BLaER1 treated with 17β-estradiol and CSF1 and Interleukin-3, amounts not matched to agents 10 nM and 100 nM (cell line): Measurements from ENCODE around the gene MICAL3.

ENCODE experiments used
- H3K27ac ChIP-seq, 11 experiments: shearing (Covaris generic); formaldehyde crosslinking; 2 replicates each; pipeline ENCODE4 v1.8.1; 2022
- H3K27me3 ChIP-seq, 11 experiments: shearing (Covaris generic); formaldehyde crosslinking; 2 replicates each; pipeline ENCODE4 v1.8.1; 2022
- H3K36me3 ChIP-seq, 11 experiments: shearing (Covaris generic); formaldehyde crosslinking; 2 replicates each; pipeline ENCODE4 v1.8.1; 2022
- H3K4me1 ChIP-seq, 10 experiments: shearing (Covaris generic); formaldehyde crosslinking; 2 replicates each; pipeline ENCODE4 v1.8.1; 2022
- H3K4me2 ChIP-seq, 11 experiments: shearing (Covaris generic); formaldehyde crosslinking; 2 replicates each; pipeline ENCODE4 v1.8.1; 2022
- H3K4me3 ChIP-seq, 10 experiments: shearing (Covaris generic); formaldehyde crosslinking; 2 replicates each; pipeline ENCODE4 v1.8.1; 2022
- H3K9ac ChIP-seq, 11 experiments: shearing (Covaris generic); formaldehyde crosslinking; 2 replicates each; pipeline ENCODE4 v1.8.1; 2022
- H3K9me3 ChIP-seq, 11 experiments: shearing (Covaris generic); formaldehyde crosslinking; replicated peaks in 1 of 11; 2 replicates each; pipeline ENCODE4 v1.8.1; 2022
- H4K20me1 ChIP-seq, 11 experiments: shearing (Covaris generic); formaldehyde crosslinking; 2 replicates each; pipeline ENCODE4 v1.8.1; 2022
- Cebpa-rat ChIP-seq, 11 experiments: shearing (Covaris generic); IDR thresholded peaks; 2 replicates each; pipeline ENCODE4 v1.8.1; 2022

MICAL3 gene

DNA sequence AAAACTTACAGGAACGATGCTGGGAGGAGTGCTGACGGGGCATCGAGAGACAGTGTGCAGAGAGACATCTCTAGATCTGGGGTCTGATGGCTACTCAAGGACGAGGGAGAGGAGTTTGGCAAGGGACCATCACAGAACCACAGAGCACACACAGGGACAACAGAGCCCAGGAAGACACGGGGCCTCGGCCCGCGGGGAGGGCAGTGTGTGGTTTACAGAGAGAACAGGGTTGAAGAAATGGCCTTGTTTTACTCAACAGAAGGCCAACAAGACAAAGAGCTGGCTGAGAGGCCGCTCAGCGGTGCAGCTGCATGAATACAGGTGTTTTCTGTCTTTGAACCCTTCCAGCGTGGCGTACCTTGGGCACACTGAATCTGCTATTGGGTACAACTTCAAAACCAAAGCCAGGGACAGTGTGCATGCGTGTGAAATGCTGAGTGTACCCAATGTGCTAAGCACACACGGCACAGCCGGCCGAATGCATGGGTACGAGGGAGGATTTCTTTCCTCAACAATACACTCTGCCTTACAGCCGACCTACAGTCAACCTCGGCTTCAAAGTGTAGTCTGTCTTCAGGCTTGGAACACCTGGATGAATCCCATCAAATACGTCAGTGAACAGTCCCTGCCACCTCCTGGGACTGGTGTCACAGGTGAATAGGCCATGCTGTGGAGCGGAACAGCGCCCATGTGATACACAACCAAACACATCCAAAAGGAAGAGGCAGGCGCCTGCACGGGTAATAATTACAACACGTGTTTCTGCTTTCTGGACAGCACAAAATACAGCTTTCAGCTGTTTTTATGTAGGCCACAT lies 229.4 kb downstream of the MICAL3 start:
- no peaks in the 10 kb centered on the region for H3K9me3 ChIP-seq
- peaks cover 0 to 77% (median 0%) of the 10 kb centered on the region in 11 experiments; a peak in 9 of 22 replicates for H4K20me1 ChIP-seq
- H3K4me1 ChIP-seq, result peaks cover 54 to 83% (median 71%) of the 10 kb centered on the region in 10 experiments
- TF ChIP-seq Cebpa-rat (IDR thresholded peaks at IDR 0.05), result no peak
- H3K36me3 ChIP-seq, result peaks cover 0 to 14% (median 13%) of the 10 kb centered on the region in 11 experiments; a peak in 16 of 22 replicates
- peak overlapping the region; percentile 57 to 84 (median 80) for H3K4me2 ChIP-seq
- H3K9ac ChIP-seq, result no peak overlapping the region
- H3K4me3 ChIP-seq, result no peak overlapping the region
- no peak overlapping the region for H3K27ac ChIP-seq
- H3K27me3 ChIP-seq, result peaks cover 0 to 28% (median 14%) of the 10 kb centered on the region in 11 experiments; a peak in 12 of 22 replicates

DNA sequence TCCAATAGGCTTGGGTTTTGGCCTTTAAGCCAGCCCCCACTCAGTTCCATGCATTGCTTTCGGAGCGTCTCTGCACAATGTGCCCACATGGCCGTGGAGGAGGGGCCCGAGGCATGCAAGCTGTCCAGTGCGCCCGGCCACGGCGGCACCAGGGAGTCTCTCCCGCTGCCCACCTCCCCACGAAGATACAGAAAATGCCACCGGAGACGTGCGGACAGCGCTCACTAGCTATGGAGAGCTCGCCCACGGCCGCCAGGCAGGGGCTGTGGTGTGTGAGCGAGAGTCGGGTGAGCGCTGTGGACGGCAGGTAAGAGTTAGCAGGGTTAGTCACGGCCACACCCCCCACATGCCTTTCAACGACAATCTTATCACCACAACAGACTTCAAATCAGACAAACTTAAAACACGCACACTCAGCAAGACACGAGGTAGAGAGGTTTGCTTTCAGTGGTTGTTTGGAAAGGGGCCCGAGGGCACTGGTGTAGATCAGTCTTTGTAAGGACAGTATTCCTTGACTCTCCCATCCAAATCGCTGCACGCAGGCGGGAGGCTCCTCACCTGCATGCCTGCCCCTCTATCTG lies 231.4 kb downstream of the MICAL3 start:
- no peak overlapping the region for H3K9ac ChIP-seq
- peaks cover 0 to 28% (median 14%) of the 10 kb centered on the region in 11 experiments; a peak in 12 of 22 replicates for H3K27me3 ChIP-seq
- no peak for TF ChIP-seq Cebpa-rat (IDR thresholded peaks at IDR 0.05)
- peaks cover 0 to 69% (median 0%) of the 10 kb centered on the region in 11 experiments; a peak in 9 of 22 replicates for H4K20me1 ChIP-seq
- H3K4me2 ChIP-seq, result peak overlapping the region in 8 of 11 experiments; percentile 39 to 69 (median 54); a peak in 17 of 22 replicates
- no peaks in the 10 kb centered on the region for H3K9me3 ChIP-seq
- H3K4me3 ChIP-seq, result no peak overlapping the region
- no peak overlapping the region for H3K27ac ChIP-seq
- peaks cover 0 to 34% (median 27%) of the 10 kb centered on the region in 11 experiments; a peak in 18 of 22 replicates for H3K36me3 ChIP-seq
- peaks cover 36 to 64% (median 51%) of the 10 kb centered on the region in 10 experiments for H3K4me1 ChIP-seq

DNA sequence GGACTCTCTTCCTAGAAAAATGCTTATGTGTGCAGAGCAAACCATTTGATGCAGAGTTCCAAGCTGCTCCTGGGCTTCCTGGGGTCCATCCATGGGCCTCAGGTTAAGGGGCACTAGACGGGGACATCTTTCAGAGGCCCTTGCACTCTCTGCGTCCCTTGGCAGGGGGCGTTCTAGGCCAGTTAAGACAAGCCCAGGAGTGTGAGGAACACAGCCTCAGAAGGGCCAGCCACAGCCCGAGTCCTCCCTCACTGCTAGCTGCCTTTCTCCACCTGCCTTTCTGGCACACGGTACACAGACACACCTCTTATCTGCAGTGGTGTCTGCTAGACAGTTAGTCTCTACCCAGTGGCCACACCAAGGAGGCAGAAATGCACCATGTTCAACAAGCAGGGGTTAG lies 232.1 kb downstream of the MICAL3 start:
- no peak overlapping the region for H3K27ac ChIP-seq

DNA sequence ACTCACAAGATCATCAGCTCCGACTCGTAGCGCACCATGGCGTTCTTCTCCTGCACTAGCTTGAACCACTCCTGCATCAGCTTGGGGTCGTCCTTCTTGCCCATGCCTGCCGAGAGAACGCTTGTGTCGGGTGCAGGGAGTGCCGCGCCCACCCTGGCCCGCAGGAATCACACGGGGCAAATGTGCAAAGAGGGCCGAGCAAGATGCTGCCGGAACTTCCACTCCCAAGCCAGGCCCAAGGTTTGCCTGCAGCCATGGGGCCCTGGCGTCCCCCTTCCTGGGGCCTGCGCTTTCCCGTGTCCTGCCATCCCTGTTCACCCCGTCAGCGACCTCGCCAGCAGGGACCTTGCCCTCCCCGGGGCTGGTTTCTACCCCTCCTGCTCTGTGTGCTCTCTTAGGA lies 233.2 kb downstream of the MICAL3 start:
- H4K20me1 ChIP-seq, result peaks cover 0 to 58% (median 0%) of the 10 kb centered on the region in 11 experiments; a peak in 8 of 22 replicates
- peak overlapping the region in 1 of 11 experiments; percentile 53; a peak in 1 of 22 replicates for H3K4me2 ChIP-seq
- H3K9ac ChIP-seq, result no peak overlapping the region
- H3K27me3 ChIP-seq, result peaks cover 0 to 21% (median 13%) of the 10 kb centered on the region in 11 experiments; a peak in 12 of 22 replicates
- no peak overlapping the region for H3K4me3 ChIP-seq
- H3K36me3 ChIP-seq, result peaks cover 0 to 37% (median 27%) of the 10 kb centered on the region in 11 experiments; a peak in 18 of 22 replicates
- no peak overlapping the region for H3K27ac ChIP-seq
- H3K4me1 ChIP-seq, result peaks cover 25 to 56% (median 41%) of the 10 kb centered on the region in 10 experiments
- TF ChIP-seq Cebpa-rat (IDR thresholded peaks at IDR 0.05), result no peak
- no peaks in the 10 kb centered on the region for H3K9me3 ChIP-seq

More for the DNA sequence above, 232.1 kb downstream of the MICAL3 start:
- Histone ChIP-seq H3K9ac (no peak overlapping the region), H3K9me3 (no peaks in the 10 kb centered on the region), H3K27me3 (peaks cover 0 to 28% (median 14%) of the 10 kb centered on the region in 11 experiments; a peak in 12 of 22 replicates), H4K20me1 (peaks cover 0 to 66% (median 0%) of the 10 kb centered on the region in 11 experiments; a peak in 8 of 22 replicates), H3K4me2 (peak overlapping the region in 8 of 11 experiments; percentile 39 to 69 (median 54); a peak in 16 of 22 replicates), H3K4me3 (no peak overlapping the region), H3K36me3 (peaks cover 0 to 37% (median 27%) of the 10 kb centered on the region in 11 experiments; a peak in 18 of 22 replicates), H3K4me1 (peaks cover 29 to 57% (median 44%) of the 10 kb centered on the region in 10 experiments)
- no peak for TF ChIP-seq Cebpa-rat (IDR thresholded peaks at IDR 0.05)

DNA sequence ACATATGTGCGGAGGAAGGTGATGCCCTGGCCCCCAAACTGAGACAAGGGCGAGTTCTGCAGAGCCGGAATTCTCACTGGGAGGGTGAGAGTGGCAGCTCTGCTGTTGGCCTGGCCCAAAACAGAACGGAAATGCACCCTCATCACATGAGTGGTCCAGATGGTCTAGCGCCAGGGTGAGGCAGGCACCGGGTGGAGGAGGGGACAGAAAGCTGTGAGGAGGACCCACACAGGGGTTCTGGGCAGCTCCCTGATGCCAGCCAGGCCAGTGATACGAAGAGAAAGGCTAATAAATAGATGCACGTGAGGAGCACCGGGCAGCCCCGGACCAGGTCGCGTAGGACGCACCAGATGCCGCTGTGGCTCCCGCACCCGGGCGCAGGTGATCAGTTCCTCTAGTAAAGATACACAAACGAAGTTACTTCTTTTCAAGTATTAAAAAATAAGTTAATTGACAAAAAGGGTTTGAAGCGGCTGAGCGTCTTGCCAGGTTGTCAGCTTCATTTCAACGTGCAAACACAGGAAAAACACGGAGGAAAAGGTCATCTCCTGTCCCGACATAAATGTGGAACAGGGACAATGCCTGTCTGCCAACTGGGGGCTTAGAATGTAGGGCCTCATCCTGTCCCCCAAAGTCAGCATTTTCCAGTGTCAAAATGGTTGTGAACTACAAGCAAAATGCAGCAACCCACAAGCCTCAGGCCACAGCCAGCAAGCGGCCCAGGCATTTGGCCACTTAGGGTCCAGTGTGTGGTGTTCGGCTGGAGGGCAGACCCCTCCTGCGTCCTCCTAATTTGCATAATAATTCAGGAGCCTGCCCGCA lies 234.8 kb downstream of the MICAL3 start:
- Histone ChIP-seq H3K36me3 (peaks cover 0 to 37% (median 27%) of the 10 kb centered on the region in 11 experiments; a peak in 18 of 22 replicates), H3K9me3 (no peaks in the 10 kb centered on the region), H3K4me1 (peaks cover 11 to 45% (median 30%) of the 10 kb centered on the region in 10 experiments), H3K9ac (0 out of 22 replicates have a peak overlapping the region, but pooled peaks of 1 of the 11 experiments have one; percentile 13), H3K27me3 (peaks cover 0 to 5% (median 0%) of the 10 kb centered on the region in 11 experiments; a peak in 8 of 22 replicates), H3K4me2 (no peak overlapping the region), H3K27ac (no peak overlapping the region), H3K4me3 (no peak overlapping the region), H4K20me1 (peaks cover 0 to 47% (median 0%) of the 10 kb centered on the region in 11 experiments; a peak in 7 of 22 replicates)
- TF ChIP-seq Cebpa-rat (IDR thresholded peaks at IDR 0.05), result no peak

DNA sequence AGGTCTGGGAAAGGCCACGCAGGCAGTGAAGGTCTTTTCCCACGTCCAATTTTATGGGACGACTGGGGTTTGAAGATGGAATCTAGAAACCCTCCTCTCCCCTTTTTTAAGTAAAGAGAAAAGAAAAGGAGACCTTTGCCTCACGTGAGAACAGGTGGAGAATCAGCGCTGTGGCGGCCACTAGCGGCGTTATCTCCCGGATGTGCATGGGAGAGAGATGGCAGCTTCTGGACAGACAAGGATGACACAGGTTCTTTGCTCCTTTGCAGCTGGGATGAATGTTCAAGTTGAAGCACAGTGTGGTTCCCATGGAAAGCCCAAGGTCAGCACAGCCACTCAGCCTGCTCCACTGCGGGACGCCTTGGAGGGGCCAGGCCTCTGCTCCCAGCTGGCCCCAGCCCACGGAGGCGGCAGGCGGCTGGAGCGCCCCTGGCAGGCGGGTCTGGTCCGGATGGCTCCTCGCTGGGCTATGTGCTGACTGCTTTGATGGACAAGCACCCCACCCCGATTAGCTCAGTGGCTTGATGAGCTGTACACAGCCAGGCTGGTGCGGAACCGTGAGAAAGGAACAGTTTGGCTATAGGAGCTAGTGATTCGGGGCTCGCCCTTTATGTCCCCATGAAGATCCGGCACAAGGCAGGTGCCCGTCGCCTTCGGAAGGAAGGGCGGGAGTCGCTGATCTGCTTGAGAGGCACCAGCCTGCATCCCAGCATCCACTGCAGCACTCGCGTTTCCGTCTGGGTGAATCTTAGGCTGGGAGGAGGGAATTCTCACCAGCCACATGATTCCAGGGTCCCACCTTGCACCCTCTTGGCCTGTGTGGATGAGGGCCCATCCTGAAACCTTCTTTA lies 235.6 kb downstream of the MICAL3 start:
- no peak for TF ChIP-seq Cebpa-rat (IDR thresholded peaks at IDR 0.05)
- Histone ChIP-seq H3K4me2 (no peak overlapping the region), H3K27ac (no peak overlapping the region), H3K9me3 (no peaks in the 10 kb centered on the region), H3K27me3 (no peaks in the 10 kb centered on the region), H3K9ac (no peak overlapping the region; a peak in 1 of 22 replicates), H4K20me1 (peaks cover 0 to 39% (median 0%) of the 10 kb centered on the region in 11 experiments; a peak in 6 of 22 replicates), H3K4me3 (no peak overlapping the region), H3K36me3 (peaks cover 0 to 37% (median 27%) of the 10 kb centered on the region in 11 experiments; a peak in 18 of 22 replicates), H3K4me1 (peaks cover 12 to 44% (median 35%) of the 10 kb centered on the region in 10 experiments)

DNA sequence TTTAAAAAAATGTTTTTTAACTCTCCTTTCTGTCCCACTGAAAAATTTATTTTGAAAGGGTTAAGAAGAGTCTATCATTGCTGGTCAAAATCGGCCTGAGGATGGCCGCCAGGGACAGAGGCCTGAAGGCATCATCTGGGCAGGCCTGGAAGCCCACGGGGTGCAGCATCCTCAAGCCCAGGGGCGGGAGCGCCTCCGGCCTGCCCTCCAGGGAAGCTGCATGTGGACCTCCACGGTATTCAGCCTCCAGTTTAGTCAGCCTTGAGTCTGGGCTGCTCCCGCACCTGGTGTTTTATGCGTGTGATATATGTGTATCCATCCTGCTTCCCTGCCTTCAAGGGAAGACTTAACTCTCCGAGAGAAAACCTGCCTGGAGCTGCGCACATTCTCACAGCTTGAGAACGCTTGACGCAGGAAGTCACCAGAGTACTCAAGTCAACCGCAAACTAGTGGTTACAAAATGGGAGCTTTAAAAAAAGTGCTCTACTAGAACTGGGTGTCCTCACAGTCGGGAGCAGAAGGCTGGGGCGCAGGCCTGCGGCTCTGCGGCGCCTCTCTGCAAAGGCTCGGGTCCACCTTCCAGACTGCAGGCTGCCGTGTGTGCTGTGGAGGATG lies 236.5 kb downstream of the MICAL3 start:
- Histone ChIP-seq H3K4me1 (peaks cover 21 to 45% (median 38%) of the 10 kb centered on the region in 10 experiments), H3K4me2 (no peak overlapping the region), H3K4me3 (no peak overlapping the region), H3K36me3 (peaks cover 0 to 37% (median 27%) of the 10 kb centered on the region in 11 experiments; a peak in 18 of 22 replicates), H3K27me3 (no peaks in the 10 kb centered on the region), H3K9ac (no peak overlapping the region), H3K9me3 (no peaks in the 10 kb centered on the region), H4K20me1 (peaks cover 0 to 32% (median 0%) of the 10 kb centered on the region in 11 experiments; a peak in 5 of 22 replicates), H3K27ac (no peak overlapping the region)
- TF ChIP-seq Cebpa-rat (IDR thresholded peaks at IDR 0.05), result no peak
